ENCODE measurements around the gene NHERF2. TPM values are rescaled to one million over a fixed set of nuclear protein-coding genes. Genes with fewer than 3 reads are reported as not detected.

NHERF2 gene
- total and polyA plus RNA-seq, 2 experiments from 2014 or later, result 12.0 to 16.5 TPM

DNA sequence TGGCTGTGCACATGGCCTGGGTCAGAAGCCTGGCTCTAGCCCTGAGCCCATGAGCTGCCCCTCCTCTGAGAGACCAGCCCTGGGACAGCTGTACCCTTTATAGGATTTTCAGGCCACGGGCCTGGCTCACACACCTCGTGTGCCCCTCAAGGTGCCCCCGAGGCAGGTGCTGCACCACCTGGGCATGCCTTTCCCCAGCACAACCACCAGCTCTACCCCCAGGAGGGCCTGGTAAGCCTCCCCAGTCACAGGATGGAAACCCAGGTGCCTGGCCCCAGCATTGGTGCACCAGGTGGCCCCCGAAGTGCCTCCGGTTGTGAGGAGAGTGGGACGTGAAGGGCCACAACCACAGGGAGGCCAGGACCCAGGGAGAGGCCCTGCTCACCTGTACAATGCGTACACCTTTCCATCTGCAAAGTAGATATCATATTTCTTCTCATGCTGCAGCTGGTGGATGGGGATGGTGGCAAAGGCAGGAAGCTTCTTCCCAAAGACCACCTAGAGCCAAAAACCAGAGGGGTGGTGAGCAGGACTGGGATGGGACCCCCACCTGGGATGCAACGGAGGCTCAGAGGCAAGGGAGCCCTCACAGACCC is 23.4 kb upstream of the NHERF2 start:
- DNase-seq (ENCODE audit: low spot score) (no peak), ATAC-seq (no peak)
- Histone ChIP-seq H2AFZ (no peak overlapping the region), H3K27ac (ENCODE audit: low read depth) (no peak overlapping the region), H3K4me2 (no peak overlapping the region), H3F3A (replicated peaks; ENCODE audit: low read depth) (peaks cover 28% of the 10 kb centered on the region; the same call in 1 of the 2 replicates), H3K4me3 (no peak overlapping the region), H3K9me2 (ENCODE audit: insufficient read depth) (no peaks in the 10 kb centered on the region), H4K20me1 (replicated peaks; ENCODE audit: insufficient read depth) (peaks cover 34% of the 10 kb centered on the region), H3K79me2 (replicated peaks; ENCODE audit: insufficient read depth) (peaks cover 32% of the 10 kb centered on the region), H3K27me3 (ENCODE audit: insufficient read depth) (no peaks in the 10 kb centered on the region), H3K4me1 (ENCODE audit: insufficient read depth) (peaks cover 12% of the 10 kb centered on the region), H3K36me3 (ENCODE audit: insufficient read depth) (no peaks in the 10 kb centered on the region)
- Mint-ChIP-seq H3K27me3 (ENCODE audit: insufficient read depth, low read depth, poor library complexity) (peaks cover 8% of the 10 kb centered on the region), H3K4me1 (peaks cover 27% of the 10 kb centered on the region), H3K27ac (no peak overlapping the region), H3K9me3 (no peaks in the 10 kb centered on the region), H3K4me3 (no peak overlapping the region), H3K36me3 (ENCODE audit: low read depth) (peaks cover 25% of the 10 kb centered on the region)
- TF ChIP-seq EZH2phosphoT487 (IDR thresholded peaks at IDR 0.05; ENCODE audit: unreplicated experiment), result no peak
- no peak for TF ChIP-seq NANOG (IDR thresholded peaks at IDR 0.05; ENCODE audit: borderline replicate concordance)
- TF ChIP-seq, protein P1, sequence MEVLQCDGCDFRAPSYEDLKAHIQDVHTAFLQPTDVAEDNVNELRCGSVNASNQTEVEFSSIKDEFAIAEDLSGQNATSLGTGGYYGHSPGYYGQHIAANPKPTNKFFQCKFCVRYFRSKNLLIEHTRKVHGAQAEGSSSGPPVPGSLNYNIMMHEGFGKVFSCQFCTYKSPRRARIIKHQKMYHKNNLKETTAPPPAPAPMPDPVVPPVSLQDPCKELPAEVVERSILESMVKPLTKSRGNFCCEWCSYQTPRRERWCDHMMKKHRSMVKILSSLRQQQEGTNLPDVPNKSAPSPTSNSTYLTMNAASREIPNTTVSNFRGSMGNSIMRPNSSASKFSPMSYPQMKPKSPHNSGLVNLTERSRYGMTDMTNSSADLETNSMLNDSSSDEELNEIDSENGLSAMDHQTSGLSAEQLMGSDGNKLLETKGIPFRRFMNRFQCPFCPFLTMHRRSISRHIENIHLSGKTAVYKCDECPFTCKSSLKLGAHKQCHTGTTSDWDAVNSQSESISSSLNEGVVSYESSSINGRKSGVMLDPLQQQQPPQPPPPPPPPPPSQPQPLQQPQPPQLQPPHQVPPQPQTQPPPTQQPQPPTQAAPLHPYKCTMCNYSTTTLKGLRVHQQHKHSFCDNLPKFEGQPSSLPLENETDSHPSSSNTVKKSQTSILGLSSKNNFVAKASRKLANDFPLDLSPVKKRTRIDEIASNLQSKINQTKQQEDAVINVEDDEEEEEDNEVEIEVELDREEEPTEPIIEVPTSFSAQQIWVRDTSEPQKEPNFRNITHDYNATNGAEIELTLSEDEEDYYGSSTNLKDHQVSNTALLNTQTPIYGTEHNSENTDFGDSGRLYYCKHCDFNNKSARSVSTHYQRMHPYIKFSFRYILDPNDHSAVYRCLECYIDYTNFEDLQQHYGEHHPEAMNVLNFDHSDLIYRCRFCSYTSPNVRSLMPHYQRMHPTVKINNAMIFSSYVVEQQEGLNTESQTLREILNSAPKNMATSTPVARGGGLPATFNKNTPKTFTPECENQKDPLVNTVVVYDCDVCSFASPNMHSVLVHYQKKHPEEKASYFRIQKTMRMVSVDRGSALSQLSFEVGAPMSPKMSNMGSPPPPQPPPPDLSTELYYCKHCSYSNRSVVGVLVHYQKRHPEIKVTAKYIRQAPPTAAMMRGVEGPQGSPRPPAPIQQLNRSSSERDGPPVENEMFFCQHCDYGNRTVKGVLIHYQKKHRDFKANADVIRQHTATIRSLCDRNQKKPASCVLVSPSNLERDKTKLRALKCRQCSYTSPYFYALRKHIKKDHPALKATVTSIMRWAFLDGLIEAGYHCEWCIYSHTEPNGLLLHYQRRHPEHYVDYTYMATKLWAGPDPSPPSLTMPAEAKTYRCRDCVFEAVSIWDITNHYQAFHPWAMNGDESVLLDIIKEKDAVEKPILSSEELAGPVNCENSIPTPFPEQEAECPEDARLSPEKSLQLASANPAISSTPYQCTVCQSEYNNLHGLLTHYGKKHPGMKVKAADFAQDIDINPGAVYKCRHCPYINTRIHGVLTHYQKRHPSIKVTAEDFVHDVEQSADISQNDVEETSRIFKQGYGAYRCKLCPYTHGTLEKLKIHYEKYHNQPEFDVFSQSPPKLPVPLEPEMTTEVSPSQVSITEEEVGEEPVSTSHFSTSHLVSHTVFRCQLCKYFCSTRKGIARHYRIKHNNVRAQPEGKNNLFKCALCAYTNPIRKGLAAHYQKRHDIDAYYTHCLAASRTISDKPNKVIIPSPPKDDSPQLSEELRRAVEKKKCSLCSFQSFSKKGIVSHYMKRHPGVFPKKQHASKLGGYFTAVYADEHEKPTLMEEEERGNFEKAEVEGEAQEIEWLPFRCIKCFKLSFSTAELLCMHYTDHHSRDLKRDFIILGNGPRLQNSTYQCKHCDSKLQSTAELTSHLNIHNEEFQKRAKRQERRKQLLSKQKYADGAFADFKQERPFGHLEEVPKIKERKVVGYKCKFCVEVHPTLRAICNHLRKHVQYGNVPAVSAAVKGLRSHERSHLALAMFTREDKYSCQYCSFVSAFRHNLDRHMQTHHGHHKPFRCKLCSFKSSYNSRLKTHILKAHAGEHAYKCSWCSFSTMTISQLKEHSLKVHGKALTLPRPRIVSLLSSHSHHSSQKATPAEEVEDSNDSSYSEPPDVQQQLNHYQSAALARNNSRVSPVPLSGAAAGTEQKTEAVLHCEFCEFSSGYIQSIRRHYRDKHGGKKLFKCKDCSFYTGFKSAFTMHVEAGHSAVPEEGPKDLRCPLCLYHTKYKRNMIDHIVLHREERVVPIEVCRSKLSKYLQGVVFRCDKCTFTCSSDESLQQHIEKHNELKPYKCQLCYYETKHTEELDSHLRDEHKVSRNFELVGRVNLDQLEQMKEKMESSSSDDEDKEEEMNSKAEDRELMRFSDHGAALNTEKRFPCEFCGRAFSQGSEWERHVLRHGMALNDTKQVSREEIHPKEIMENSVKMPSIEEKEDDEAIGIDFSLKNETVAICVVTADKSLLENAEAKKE (CRISPR knock-in tag; IDR thresholded peaks at IDR 0.05), result no peak
- TF ChIP-seq CREB1 (CRISPR knock-in tag; IDR thresholded peaks at IDR 0.05; ENCODE audit: low read depth), result no peak
- TF ChIP-seq STAT1 (IDR thresholded peaks at IDR 0.05; ENCODE audit: unreplicated experiment), result no peak
- TF ChIP-seq, protein P2, sequence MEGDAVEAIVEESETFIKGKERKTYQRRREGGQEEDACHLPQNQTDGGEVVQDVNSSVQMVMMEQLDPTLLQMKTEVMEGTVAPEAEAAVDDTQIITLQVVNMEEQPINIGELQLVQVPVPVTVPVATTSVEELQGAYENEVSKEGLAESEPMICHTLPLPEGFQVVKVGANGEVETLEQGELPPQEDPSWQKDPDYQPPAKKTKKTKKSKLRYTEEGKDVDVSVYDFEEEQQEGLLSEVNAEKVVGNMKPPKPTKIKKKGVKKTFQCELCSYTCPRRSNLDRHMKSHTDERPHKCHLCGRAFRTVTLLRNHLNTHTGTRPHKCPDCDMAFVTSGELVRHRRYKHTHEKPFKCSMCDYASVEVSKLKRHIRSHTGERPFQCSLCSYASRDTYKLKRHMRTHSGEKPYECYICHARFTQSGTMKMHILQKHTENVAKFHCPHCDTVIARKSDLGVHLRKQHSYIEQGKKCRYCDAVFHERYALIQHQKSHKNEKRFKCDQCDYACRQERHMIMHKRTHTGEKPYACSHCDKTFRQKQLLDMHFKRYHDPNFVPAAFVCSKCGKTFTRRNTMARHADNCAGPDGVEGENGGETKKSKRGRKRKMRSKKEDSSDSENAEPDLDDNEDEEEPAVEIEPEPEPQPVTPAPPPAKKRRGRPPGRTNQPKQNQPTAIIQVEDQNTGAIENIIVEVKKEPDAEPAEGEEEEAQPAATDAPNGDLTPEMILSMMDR (conservative IDR thresholded peaks at IDR 0.05; ENCODE audit: low read depth in 2 of 2), result no peak
- TF ChIP-seq ZNF331 (CRISPR knock-in tag; IDR thresholded peaks at IDR 0.05; ENCODE audit: low read depth), result no peak
- TF ChIP-seq JUNB (IDR thresholded peaks at IDR 0.05; ENCODE audit: unreplicated experiment), result no peak
- TF ChIP-seq, protein P3, sequence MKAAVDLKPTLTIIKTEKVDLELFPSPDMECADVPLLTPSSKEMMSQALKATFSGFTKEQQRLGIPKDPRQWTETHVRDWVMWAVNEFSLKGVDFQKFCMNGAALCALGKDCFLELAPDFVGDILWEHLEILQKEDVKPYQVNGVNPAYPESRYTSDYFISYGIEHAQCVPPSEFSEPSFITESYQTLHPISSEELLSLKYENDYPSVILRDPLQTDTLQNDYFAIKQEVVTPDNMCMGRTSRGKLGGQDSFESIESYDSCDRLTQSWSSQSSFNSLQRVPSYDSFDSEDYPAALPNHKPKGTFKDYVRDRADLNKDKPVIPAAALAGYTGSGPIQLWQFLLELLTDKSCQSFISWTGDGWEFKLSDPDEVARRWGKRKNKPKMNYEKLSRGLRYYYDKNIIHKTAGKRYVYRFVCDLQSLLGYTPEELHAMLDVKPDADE (IDR thresholded peaks at IDR 0.05), result no peak
- TF ChIP-seq ZNF114 (CRISPR knock-in tag; IDR thresholded peaks at IDR 0.05), result no peak
- TF ChIP-seq POLR2AphosphoS5 (IDR thresholded peaks at IDR 0.05; ENCODE audit: low read depth), result no peak
- TF ChIP-seq, protein P4, sequence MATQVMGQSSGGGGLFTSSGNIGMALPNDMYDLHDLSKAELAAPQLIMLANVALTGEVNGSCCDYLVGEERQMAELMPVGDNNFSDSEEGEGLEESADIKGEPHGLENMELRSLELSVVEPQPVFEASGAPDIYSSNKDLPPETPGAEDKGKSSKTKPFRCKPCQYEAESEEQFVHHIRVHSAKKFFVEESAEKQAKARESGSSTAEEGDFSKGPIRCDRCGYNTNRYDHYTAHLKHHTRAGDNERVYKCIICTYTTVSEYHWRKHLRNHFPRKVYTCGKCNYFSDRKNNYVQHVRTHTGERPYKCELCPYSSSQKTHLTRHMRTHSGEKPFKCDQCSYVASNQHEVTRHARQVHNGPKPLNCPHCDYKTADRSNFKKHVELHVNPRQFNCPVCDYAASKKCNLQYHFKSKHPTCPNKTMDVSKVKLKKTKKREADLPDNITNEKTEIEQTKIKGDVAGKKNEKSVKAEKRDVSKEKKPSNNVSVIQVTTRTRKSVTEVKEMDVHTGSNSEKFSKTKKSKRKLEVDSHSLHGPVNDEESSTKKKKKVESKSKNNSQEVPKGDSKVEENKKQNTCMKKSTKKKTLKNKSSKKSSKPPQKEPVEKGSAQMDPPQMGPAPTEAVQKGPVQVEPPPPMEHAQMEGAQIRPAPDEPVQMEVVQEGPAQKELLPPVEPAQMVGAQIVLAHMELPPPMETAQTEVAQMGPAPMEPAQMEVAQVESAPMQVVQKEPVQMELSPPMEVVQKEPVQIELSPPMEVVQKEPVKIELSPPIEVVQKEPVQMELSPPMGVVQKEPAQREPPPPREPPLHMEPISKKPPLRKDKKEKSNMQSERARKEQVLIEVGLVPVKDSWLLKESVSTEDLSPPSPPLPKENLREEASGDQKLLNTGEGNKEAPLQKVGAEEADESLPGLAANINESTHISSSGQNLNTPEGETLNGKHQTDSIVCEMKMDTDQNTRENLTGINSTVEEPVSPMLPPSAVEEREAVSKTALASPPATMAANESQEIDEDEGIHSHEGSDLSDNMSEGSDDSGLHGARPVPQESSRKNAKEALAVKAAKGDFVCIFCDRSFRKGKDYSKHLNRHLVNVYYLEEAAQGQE (IDR thresholded peaks at IDR 0.05; ENCODE audit: unreplicated experiment), result no peak
- TF ChIP-seq EZH2 (IDR thresholded peaks at IDR 0.05; ENCODE audit: low read depth, unreplicated experiment), result no peak
